GM21360 (cell line): ENCODE data around the gene GJB2.
"Not testable (repeated sequence)": the region's sequence is repeated elsewhere in the genome, so short reads cannot be mapped to it uniquely, and the experiment has no call there.

ENCODE experiments used
- ATAC-seq: cut with Tn5 transposase; IDR thresholded peaks from one replicate; pipeline ENCODE4 v1.9.1; 2021; ENCODE audit warnings: mild to moderate bottlenecking, moderate library complexity; ENCODE audit not compliant: unreplicated experiment

GJB2 gene

GRCh38 chr13:20171364-20171763 lies 21.4 kb downstream of the GJB2 start:
- ATAC-seq = no peak

GRCh38 chr13:20170921-20171320 lies 21.8 kb downstream of the GJB2 start:
- no peak for ATAC-seq

- ATAC-seq = no peak
Observed at GRCh38 chr13:20168396-20168795, 24.3 kb downstream of the GJB2 start.

GRCh38 chr13:20165417-20166257 lies 27.1 kb downstream of the GJB2 start:
- ATAC-seq = no peak

- ATAC-seq = no peak
Observed at GRCh38 chr13:20161951-20162300, 30.8 kb downstream of the GJB2 start.

- ATAC-seq = peak; percentile 42
Observed at GRCh38 chr13:20161275-20161950, 31.3 kb downstream of the GJB2 start.

GRCh38 chr13:20160306-20161274 lies 32.1 kb downstream of the GJB2 start, which contains the start of gene GJA3:
Gene GJA3 (minus strand): TSS chr13:20161052. CDS start chr13:20143288, 17,764 bp downstream.
- peak; percentile 54 for ATAC-seq

- no peak for ATAC-seq
Observed at GRCh38 chr13:20159646-20160305, 33.0 kb downstream of the GJB2 start.

- ATAC-seq = no peak
Observed at GRCh38 chr13:20157151-20157796, 35.5 kb downstream of the GJB2 start.

GRCh38 chr13:20156702-20157101 lies 36.0 kb downstream of the GJB2 start:
- ATAC-seq = no peak

GRCh38 chr13:20153290-20153689 lies 39.4 kb downstream of the GJB2 start:
- not testable (repeated sequence) for ATAC-seq

- ATAC-seq = no peak
Observed at GRCh38 chr13:20151612-20152011, 41.1 kb downstream of the GJB2 start.

- no peak for ATAC-seq
Observed at GRCh38 chr13:20151016-20151415, 41.7 kb downstream of the GJB2 start.

- ATAC-seq = no peak
Observed at GRCh38 chr13:20150561-20150960, 42.2 kb downstream of the GJB2 start.

GRCh38 chr13:20149762-20150161 lies 43.0 kb downstream of the GJB2 start:
- no peak for ATAC-seq

- no peak for ATAC-seq
Observed at GRCh38 chr13:20148501-20149183, 44.1 kb downstream of the GJB2 start.

GRCh38 chr13:20146381-20146780 lies 46.4 kb downstream of the GJB2 start:
- no peak for ATAC-seq

- no peak for ATAC-seq
Observed at GRCh38 chr13:20145521-20145920, 47.2 kb downstream of the GJB2 start.

- no peak for ATAC-seq
Observed at GRCh38 chr13:20144141-20144850, 48.4 kb downstream of the GJB2 start.
